A673 (cell line): ENCODE measurements around the gene COA6. TPM values are rescaled to one million over a fixed set of nuclear protein-coding genes. Genes with fewer than 3 reads are reported as not detected.
"Not testable (repeated sequence)": the region's sequence is repeated elsewhere in the genome, so short reads cannot be mapped to it uniquely, and the experiment has no call there.

Experiments
- BruUV-seq: library from RNA; stranded (reverse); fragments of 400-500 nt; replicated peaks from 2 replicates; lab custom pipeline; 2021; lab: Mats Ljungman, UMichigan
- CTCF ChIA-PET: fragments of 300-600 bp; sonication (Branson Sonifier 250); formaldehyde crosslinking; loops from one replicate; lab custom pipeline; 2022; ENCODE audit warnings: antibody characterized with exemption; lab: Charles Lee
- POLR2A ChIA-PET: fragments of 300-600 bp; sonication (Branson Sonifier 250); formaldehyde crosslinking; loops from one replicate; lab custom pipeline; 2022; ENCODE audit warnings: antibody characterized with exemption; ENCODE audit not compliant: low non-redundant PET; lab: Charles Lee
- DNase-seq: peaks from one replicate; pipeline ENCODE4 v3.0.0-alpha.2; 2015; ENCODE audit warnings: low spot score
- H3K27ac ChIP-seq: fragments of 200-600 bp; sonication (generic); 2 replicates; pipeline ENCODE4 v1.5.1; 2016; ENCODE audit warnings: mixed run types, low read depth, mild to moderate bottlenecking, mixed read lengths, antibody characterized with exemption, low read length; ENCODE audit not compliant: poor library complexity, severe bottlenecking
- H3K27me3 ChIP-seq: fragments of 200-600 bp; sonication (generic); replicated peaks from 2 replicates; pipeline ENCODE4 v1.6.1; 2017; ENCODE audit warnings: mixed run types, low read depth, mild to moderate bottlenecking, mixed read lengths, antibody characterized with exemption, low read length; ENCODE audit not compliant: insufficient read depth, poor library complexity
- H3K36me3 ChIP-seq: fragments of 200-600 bp; sonication (generic); 2 replicates; pipeline ENCODE4 v1.6.1; 2016; ENCODE audit warnings: mixed run types, mild to moderate bottlenecking, mixed read lengths, antibody characterized with exemption, low read length; ENCODE audit not compliant: insufficient read depth, poor library complexity, severe bottlenecking
- H3K4me1 ChIP-seq: fragments of 200-600 bp; sonication (generic); 2 replicates; pipeline ENCODE4 v1.6.1; 2017; ENCODE audit warnings: mixed run types, mild to moderate bottlenecking, mixed read lengths, antibody characterized with exemption, low read length; ENCODE audit not compliant: insufficient read depth, poor library complexity, severe bottlenecking
- H3K4me3 ChIP-seq: fragments of 200-600 bp; sonication (generic); 2 replicates; pipeline ENCODE4 v1.5.1; 2016; ENCODE audit warnings: low read depth, mixed run types, mild to moderate bottlenecking, mixed read lengths, low read length; ENCODE audit not compliant: poor library complexity, severe bottlenecking
- H3K9me3 ChIP-seq: fragments of 200-600 bp; sonication (generic); 2 replicates; pipeline ENCODE4 v1.6.1; 2016; ENCODE audit warnings: mixed run types, low read depth, mild to moderate bottlenecking, mixed read lengths, antibody characterized with exemption, low read length; ENCODE audit not compliant: poor library complexity, severe bottlenecking
- CTCF ChIP-seq: fragments of 300-800, 200-600 bp; sonication (generic); conservative IDR thresholded peaks from 2 replicates; pipeline ENCODE4 v1.5.1; 2017; ENCODE audit warnings: low read depth, mild to moderate bottlenecking, antibody characterized with exemption, low read length, moderate library complexity, mixed read lengths
- EZH2 ChIP-seq: fragments of 200-600 bp; sonication (generic); IDR thresholded peaks from 2 replicates; pipeline ENCODE4 v1.6.1; 2017; ENCODE audit warnings: borderline replicate concordance, low read depth, mild to moderate bottlenecking, mixed read lengths, antibody characterized with exemption, low read length; ENCODE audit not compliant: poor library complexity, severe bottlenecking
- intact Hi-C: fragments of 100-400 bp; cut with micrococcal nuclease; formaldehyde crosslinking; loops from one replicate; pipeline ENCODE4 v1.10.0; 2022; ENCODE audit not compliant: unreplicated experiment
- total RNA-seq: library from RNA; stranded (reverse); gene quantifications from 2 replicates; pipeline ENCODE4 v1.2.3, GENCODE V29; 2021

The COA6 gene
- total RNA-seq, 1 experiment from 2014 or later: 88.4 TPM

GRCh38 chr1:234372011-234372757, 1.1 kb upstream of the COA6 start:
- peaks cover 23% of the 10 kb centered on the region for H3K36me3 ChIP-seq
- BruUV-seq: no TSS peak
- no peaks in the 10 kb centered on the region for H3K9me3 ChIP-seq
- peak overlapping the region; percentile 96 for H3K27ac ChIP-seq
- intact Hi-C loops: no loop called here
- POLR2A ChIA-PET: no interaction called here
- peaks cover 17% of the 10 kb centered on the region for H3K4me1 ChIP-seq
- CTCF ChIA-PET: no interaction called here
- H3K27me3 ChIP-seq: no peaks in the 10 kb centered on the region
- DNase-seq: no peak
- peak overlapping the region; percentile 79 for H3K4me3 ChIP-seq
- TF ChIP-seq EZH2 (no peak), CTCF (no peak)

- POLR2A ChIA-PET: interaction anchor here (0.5 kb wide), 1 partner anchor 19 kb away, joined by 5 read pairs; no protein-coding TSS in a partner anchor
- BruUV-seq: no TSS peak
Observed at GRCh38 chr1:234373959-234374254, 651 bp downstream of the COA6 start.

GRCh38 chr1:234375672-234376071, 2.4 kb downstream of the COA6 start:
- no peak for TF ChIP-seq EZH2
- no peak for TF ChIP-seq CTCF
- ChIA-PET POLR2A (no interaction called here), CTCF (interaction anchor here (0.5 kb wide), 1 partner anchor 90 kb away, joined by 7 read pairs; no protein-coding TSS in a partner anchor)
- peaks cover 9% of the 10 kb centered on the region for H3K4me1 ChIP-seq
- no peak for DNase-seq
- no peaks in the 10 kb centered on the region for H3K9me3 ChIP-seq
- H3K4me3 ChIP-seq: no peak overlapping the region
- BruUV-seq: no TSS peak
- peaks cover 49% of the 10 kb centered on the region for H3K36me3 ChIP-seq
- no peak overlapping the region for H3K27ac ChIP-seq
- intact Hi-C loops: no loop called here
- no peaks in the 10 kb centered on the region for H3K27me3 ChIP-seq

More at GRCh38 chr1:234373959-234374254, 651 bp downstream of the COA6 start:
- no peak for TF ChIP-seq EZH2
- no peak for TF ChIP-seq CTCF
- Histone ChIP-seq H3K36me3 (peaks cover 38% of the 10 kb centered on the region), H3K4me3 (peak overlapping the region; percentile 79), H3K27me3 (no peaks in the 10 kb centered on the region), H3K27ac (peak overlapping the region; percentile 96), H3K9me3 (no peaks in the 10 kb centered on the region), H3K4me1 (peaks cover 17% of the 10 kb centered on the region)
- DNase-seq: no peak
- intact Hi-C loops: no loop called here
- CTCF ChIA-PET: no interaction called here

- CTCF ChIA-PET, BruUV-seq: not testable (repeated sequence)
- peaks cover 60% of the 10 kb centered on the region for H3K36me3 ChIP-seq
Observed at GRCh38 chr1:234379591-234380109, 6.4 kb downstream of the COA6 start.

More at GRCh38 chr1:234379591-234380109, 6.4 kb downstream of the COA6 start:
- intact Hi-C loops, H3K27ac ChIP-seq, POLR2A ChIA-PET, H3K4me1 ChIP-seq, H3K27me3 ChIP-seq, H3K9me3 ChIP-seq, DNase-seq, H3K4me3 ChIP-seq: not testable (repeated sequence)
